NOMO-1 treated with dmso at 0.1 percent for 144 hours (cell line): ENCODE data around the gene PIP4K2A.

Experiments
- DNase-seq: peaks from one replicate; lab custom pipeline; 2025; ENCODE audit not compliant: unreplicated experiment; lab: John Stamatoyannopoulos, UW

PIP4K2A gene

GRCh38 chr10:22561909-22562308 is 152.5 kb downstream of the PIP4K2A start:
- DNase-seq = no peak

- no peak for DNase-seq
Measured at GRCh38 chr10:22560913-22561239, 153.5 kb downstream of the PIP4K2A start.

GRCh38 chr10:22560096-22560912 is 154.1 kb downstream of the PIP4K2A start:
- no peak for DNase-seq

- DNase-seq = no peak
Measured at GRCh38 chr10:22557321-22557720, 157.1 kb downstream of the PIP4K2A start.

DNA sequence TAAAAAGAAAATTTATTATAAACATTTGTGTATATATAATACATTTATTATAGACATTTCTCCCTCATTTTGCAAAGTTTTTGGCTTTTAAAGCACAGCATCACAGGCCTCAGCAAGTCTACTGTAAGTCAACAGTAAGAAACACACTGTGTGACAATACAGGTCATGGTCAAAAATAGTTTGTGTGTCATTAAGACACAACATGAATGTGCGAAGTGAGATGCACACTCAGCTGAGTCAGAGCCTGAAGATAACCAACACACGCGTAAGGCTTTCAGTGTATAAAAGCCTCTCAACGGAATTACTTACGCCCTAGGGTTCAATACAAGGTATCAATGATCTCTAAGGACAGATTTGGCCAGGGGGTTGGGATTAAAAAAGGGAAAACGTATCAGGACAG is 157.6 kb downstream of the PIP4K2A start:
- DNase-seq = no peak

- no peak for DNase-seq
Measured at GRCh38 chr10:22554461-22555182, 159.8 kb downstream of the PIP4K2A start.

GRCh38 chr10:22553452-22553995 is 160.9 kb downstream of the PIP4K2A start:
- DNase-seq = no peak

DNA sequence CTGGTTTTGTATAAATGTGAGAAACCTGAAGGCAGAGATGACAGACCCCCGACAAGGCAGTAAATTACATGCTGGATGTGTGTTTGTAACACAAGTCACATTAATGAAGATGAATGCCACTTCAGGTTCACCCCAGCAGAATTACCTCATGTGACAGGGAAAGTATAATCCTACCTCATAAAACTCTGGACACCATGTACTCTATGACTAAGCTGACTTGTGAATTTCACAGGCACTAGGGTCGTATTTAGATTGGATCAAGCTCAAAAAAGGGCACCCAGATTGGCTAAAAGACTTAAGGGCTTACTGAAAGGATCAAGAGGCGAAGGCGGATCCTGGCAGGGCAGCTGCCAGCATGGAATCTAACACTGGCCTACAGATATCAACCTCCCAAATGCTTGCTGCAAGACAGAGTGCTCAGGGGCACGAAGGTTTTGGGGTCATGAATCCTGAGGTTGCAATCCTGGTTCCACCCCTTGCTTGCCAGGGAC is 161.4 kb downstream of the PIP4K2A start:
- no peak for DNase-seq

GRCh38 chr10:22551681-22552365 is 162.6 kb downstream of the PIP4K2A start:
- no peak for DNase-seq

DNA sequence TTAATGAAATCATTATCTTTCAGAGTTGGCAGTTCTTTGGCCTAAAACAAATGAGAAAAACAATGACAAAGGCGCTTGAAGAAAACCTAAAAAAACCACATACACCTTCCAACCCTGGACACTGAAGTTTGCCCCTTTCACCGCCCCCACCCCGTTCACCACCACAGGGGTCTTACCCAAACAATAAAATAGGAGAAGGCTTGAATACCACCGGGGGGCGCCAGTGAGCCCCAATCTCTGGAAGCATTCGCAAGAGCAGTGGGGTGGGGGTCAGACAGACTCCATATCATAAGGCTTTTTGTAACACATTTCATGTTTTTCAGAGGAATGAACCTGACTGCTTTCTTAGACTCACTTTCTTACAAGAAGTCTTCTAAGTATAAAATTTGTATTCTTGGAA is 163.6 kb downstream of the PIP4K2A start:
- no peak for DNase-seq

GRCh38 chr10:22548344-22548743 is 166.0 kb downstream of the PIP4K2A start:
- DNase-seq = no peak

DNA sequence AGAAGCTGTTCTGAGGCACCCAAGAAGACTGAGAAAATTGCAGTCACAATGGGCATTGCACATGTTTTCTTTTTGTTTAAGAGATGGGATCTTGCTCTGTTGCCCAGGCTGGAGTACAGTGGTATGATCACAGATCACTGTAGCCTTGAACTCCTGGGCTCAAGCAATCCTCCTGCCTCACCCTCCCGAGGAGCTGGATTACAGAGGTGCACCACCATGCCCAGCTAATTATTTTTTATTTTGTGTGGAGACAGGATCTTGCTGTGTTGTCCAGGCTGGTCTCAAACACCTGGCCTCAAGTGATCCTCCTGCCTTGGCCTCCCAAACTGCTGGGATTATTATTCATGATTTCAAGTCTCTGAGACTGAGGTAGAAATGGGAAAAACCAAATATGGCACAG is 168.7 kb downstream of the PIP4K2A start:
- no peak for DNase-seq

DNA sequence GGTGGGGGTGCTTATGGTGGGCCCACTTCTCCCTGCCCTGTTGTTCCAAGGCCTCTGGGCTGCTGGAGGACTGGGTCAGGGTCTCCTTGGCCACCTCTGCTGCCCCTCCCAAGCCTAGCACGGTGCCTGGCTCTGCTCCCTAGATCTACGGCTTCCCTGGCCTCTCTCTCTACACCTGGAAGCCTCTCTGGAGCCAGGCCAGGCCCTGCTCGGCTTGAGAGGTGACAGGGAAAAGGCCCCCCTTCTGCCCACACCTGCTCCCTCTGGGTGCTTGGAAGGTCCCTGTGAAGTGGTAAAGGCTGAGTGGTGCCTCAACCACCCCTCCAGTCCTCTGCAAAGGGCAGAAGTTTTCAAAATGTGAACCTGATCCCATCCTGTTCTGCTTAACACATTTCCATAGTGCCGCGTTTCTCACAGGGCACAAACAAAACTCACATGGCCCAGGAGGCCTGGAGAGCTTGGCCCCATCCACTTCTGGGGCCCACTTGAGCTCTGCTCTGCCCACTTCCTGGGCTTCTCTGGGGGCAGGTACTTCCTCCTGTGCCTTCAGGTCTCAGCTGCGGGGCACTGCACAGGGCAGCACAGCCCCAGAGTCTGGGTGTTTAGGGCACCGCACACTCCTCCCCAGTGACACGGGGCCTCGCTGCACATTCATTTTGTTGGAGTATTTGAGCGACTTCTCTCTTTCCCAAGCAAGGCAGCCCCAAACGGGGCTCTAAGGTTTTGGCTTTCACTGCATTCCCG is 169.9 kb downstream of the PIP4K2A start:
- DNase-seq = no peak

GRCh38 chr10:22542773-22543172 is 171.6 kb downstream of the PIP4K2A start:
- DNase-seq = no peak

GRCh38 chr10:22541900-22542299 is 172.5 kb downstream of the PIP4K2A start:
- no peak for DNase-seq

- DNase-seq = no peak
Measured at GRCh38 chr10:22539579-22540298, 174.6 kb downstream of the PIP4K2A start.

DNA sequence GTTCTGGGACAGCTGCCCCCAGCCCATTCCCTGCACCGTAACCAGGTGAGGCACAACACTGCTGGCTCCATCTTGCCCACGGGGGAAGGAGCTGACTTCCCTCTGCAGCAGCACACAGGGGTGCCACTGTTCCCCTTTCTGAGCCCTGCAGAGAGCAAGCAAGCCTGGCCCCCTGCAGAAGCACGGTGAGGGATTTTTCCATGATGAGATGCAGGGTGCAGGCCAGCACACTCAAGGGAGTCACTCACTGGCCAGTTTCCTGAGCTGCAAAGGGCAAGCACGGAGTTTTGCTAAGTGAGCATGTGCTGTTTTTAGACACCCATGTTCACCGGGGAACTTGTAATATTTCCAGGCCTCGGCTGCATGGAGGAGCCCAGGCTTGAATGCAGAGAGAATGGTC is 176.6 kb downstream of the PIP4K2A start:
- no peak for DNase-seq

- no peak for DNase-seq
Measured at GRCh38 chr10:22536620-22537019, 177.8 kb downstream of the PIP4K2A start.

DNA sequence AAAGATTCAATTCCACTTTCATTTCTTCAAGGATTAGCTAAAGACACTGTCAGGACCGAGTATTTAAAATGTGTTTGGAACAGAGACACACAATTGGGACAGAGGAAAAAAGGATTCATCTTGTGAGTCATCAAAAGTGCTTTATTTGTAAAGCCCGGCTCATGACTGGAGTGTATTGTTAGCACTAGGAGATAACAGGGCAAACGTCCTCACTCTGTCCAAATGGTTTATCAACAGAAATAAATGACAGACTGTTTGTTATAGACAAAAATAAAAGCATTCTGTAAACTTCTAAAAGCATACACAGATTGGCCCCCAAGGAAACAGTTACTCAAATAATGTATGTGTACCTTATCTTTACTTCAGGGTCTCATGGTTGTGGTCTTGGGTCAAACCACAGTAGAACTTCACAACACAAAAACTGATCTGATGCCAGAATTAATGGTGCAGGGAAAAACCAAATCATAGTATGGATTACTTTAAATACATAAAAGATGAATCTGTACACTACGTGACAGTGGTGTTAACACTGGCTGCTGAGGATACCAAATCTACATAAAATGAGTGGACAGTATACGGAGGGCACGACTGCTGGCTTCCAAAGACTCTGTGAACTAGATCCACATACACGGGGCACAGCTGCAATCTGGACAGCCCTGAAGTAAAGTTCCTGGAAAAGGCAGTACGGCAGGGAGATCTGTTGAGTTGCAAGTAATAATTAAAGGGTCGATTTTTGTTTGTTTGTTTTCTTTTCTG is 179.4 kb downstream of the PIP4K2A start:
- no peak for DNase-seq
